Measurements from ENCODE around the gene LRIT2. TPM values are rescaled to one million over a fixed set of nuclear protein-coding genes. Genes with fewer than 3 reads are reported as not detected.

The LRIT2 gene
- total RNA-seq, 4 donors from 2014 or later = not detected

DNA sequence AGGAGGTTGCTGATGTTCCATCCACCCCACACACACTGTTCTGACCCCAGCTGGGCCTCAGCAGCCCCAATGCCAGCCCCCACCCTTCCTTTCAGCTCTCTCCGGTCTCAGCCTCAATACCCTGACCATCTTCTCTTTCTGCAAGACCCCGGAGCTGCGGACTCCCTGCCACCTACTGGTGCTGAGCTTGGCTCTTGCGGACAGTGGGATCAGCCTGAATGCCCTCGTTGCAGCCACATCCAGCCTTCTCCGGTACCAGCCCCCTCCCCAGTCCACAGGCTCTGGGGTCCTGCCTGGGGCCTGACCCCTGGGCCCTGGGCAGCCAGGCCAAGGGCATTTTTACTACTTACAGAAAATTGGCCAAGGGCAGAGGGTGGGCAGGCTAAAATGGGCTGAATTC, 22.2 kb upstream of the LRIT2 start:
- no peaks in the 10 kb centered on the region for H3K9me3 ChIP-seq
- TF ChIP-seq CTCF (IDR thresholded peaks at IDR 0.05) = no peak
- no peaks in the 10 kb centered on the region for H3K36me3 ChIP-seq
- in situ Hi-C loops (cut with MboI; ENCODE audit: low pct_ligation_motif_present in 1 of 4, low pct_unique_long_range_greater_than_20kb in 1 of 4, low sequenced_read_pairs in 3 of 4) = no loop called here
- WGBS, 2 donors (ENCODE audit: low coverage in 1 of 2) = 90% methylated on average over 6 of the region's 6 CpGs; no CpG with 5 or more reads in 1 of the 2 donors
- no peak overlapping the region for H3K4me3 ChIP-seq
- DNase-seq = no peak
- H3K4me1 ChIP-seq = no peaks in the 10 kb centered on the region
- intact Hi-C loops (cut with DNase I; ENCODE audit: low total_unique reads) = no loop called here
- H3K27me3 ChIP-seq = no peaks in the 10 kb centered on the region
- no peak overlapping the region for H3K27ac ChIP-seq

- H3K27me3 ChIP-seq = no peaks in the 10 kb centered on the region
- no peak within 1 kb of the TSS for H3K27ac ChIP-seq
- in situ Hi-C loops (cut with MboI; ENCODE audit: low pct_ligation_motif_present in 1 of 4, low pct_unique_long_range_greater_than_20kb in 1 of 4, low sequenced_read_pairs in 3 of 4) (no loop called here), intact Hi-C loops (cut with DNase I; ENCODE audit: low total_unique reads) (no loop called here)
- no peaks in the 10 kb centered on the region for H3K9me3 ChIP-seq
- WGBS, 2 donors (ENCODE audit: low coverage in 1 of 2) = 37 to 71% methylated on average over 1 to 9 of the region's 9 CpGs
- TF ChIP-seq CTCF (IDR thresholded peaks at IDR 0.05) = no peak
- TF ChIP-seq EP300 (IDR thresholded peaks at IDR 0.05; ENCODE audit: low read depth) = no peak
- TF ChIP-seq POLR2AphosphoS5 (IDR thresholded peaks at IDR 0.05) = no peak
- no peak for TF ChIP-seq POLR2A (IDR thresholded peaks at IDR 0.05)
- no peak for DNase-seq
- H3K4me1 ChIP-seq = no peaks in the 10 kb centered on the region
- no peak within 1 kb of the TSS for H3K4me3 ChIP-seq
- H3K36me3 ChIP-seq = no peaks in the 10 kb centered on the region
Measured at GRCh38 chr10:84244651-84245270, 19.4 kb upstream of the LRIT2 start, which contains the start of gene RGR. RGR (plus strand) TSS chr10:84245053; CDS start chr10:84245091, 38 bp downstream.

DNA sequence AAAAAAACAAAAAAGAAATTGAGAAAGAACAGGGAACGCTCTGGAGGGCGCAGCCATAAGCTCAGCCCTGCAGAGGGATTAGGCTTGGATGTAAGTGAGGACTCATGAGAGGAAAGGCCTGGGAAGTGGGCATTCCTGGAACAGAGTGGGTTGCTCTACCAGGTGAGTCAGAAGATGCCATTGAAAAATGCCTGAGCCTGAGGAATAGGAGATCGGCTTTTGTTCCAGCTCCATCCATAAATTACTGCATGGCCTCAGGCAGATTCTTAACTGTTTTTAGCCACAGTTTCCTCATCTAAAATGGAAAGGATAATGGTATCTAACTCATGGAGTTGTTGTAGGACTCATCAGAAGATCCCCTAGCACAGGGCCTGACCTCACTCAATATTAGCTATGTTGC, 18.4 kb upstream of the LRIT2 start:
- no peaks in the 10 kb centered on the region for H3K4me1 ChIP-seq
- in situ Hi-C loops (cut with MboI; ENCODE audit: low pct_ligation_motif_present in 1 of 4, low pct_unique_long_range_greater_than_20kb in 1 of 4, low sequenced_read_pairs in 3 of 4) = no loop called here
- H3K27ac ChIP-seq = no peak overlapping the region
- TF ChIP-seq POLR2A (IDR thresholded peaks at IDR 0.05) = no peak
- TF ChIP-seq EP300 (IDR thresholded peaks at IDR 0.05; ENCODE audit: low read depth) = no peak
- TF ChIP-seq CTCF (IDR thresholded peaks at IDR 0.05) = no peak
- TF ChIP-seq POLR2AphosphoS5 (IDR thresholded peaks at IDR 0.05) = no peak
- no peaks in the 10 kb centered on the region for H3K36me3 ChIP-seq
- intact Hi-C loops (cut with DNase I; ENCODE audit: low total_unique reads) = no loop called here
- no peak for DNase-seq
- 88 to 100% methylated on average over 1 to 3 of the region's 3 CpGs for whole genome bisulfite sequencing, 2 donors (ENCODE audit: low coverage in 1 of 2)
- H3K4me3 ChIP-seq = no peak overlapping the region
- no peaks in the 10 kb centered on the region for H3K27me3 ChIP-seq
- no peaks in the 10 kb centered on the region for H3K9me3 ChIP-seq

DNA sequence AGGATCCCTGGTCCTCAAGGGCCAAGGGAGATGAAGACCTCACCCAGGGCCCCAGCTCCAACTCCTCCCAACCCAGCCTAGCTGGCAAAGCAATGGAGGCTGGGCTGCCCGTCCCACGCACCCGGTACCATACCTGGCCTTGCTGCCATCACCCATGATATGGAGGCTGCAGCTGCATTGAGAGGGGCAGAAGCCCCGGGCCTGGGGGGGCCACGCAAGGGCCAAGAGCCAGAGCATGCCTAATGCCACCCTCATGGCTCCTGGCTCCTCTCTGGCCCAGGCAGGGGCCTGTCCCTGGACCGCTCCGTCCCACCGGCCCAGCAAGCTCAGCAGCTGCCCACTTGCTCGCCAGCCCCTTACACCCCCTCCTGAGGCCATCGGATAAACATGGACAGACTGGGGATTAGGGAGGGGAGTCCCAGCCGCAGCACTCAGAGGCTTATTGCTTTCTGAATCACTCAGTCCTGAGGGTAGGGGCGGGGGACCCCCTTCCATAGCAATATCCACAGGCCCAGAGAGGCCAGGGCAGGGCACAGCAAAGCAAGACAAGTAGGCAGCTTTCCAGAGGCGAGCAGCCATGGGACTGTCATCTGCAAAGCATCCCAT, 15.9 kb upstream of the LRIT2 start, which contains the start of gene LRIT1:
TSS of gene LRIT1 (minus strand) at position 362 of the 606 bp plus-strand sequence. CDS start at position 255, 107 bp downstream.
- Histone ChIP-seq H3K27me3 (peaks cover 5% of the 10 kb centered on the region), H3K36me3 (no peaks in the 10 kb centered on the region), H3K4me3 (no peak within 1 kb of the TSS), H3K9me3 (no peaks in the 10 kb centered on the region), H3K27ac (no peak within 1 kb of the TSS), H3K4me1 (no peaks in the 10 kb centered on the region)
- TF ChIP-seq POLR2A (IDR thresholded peaks at IDR 0.05) = no peak
- 81% methylated on average over 13 of the region's 13 CpGs; no CpG with 5 or more reads in 1 of the 2 donors for WGBS, 2 donors (ENCODE audit: low coverage in 1 of 2)
- in situ Hi-C loops (cut with MboI; ENCODE audit: low pct_ligation_motif_present in 1 of 4, low pct_unique_long_range_greater_than_20kb in 1 of 4, low sequenced_read_pairs in 3 of 4) = no loop called here
- DNase-seq = no peak
- intact Hi-C loops (cut with DNase I; ENCODE audit: low total_unique reads) = no loop called here

Data from transverse colon (tissue), 4 donors.